GM23338 (cell line): ENCODE measurements around the gene YIPF3. TPM values are rescaled to one million over a fixed set of nuclear protein-coding genes. Genes with fewer than 3 reads are reported as not detected.

Source experiments
- EZH2 ChIP-seq: fragments of 200-600 bp; sonication (generic); IDR thresholded peaks from one replicate; pipeline ENCODE4 v1.8.0; 2017; ENCODE audit warnings: antibody characterized with exemption, mild to moderate bottlenecking, low read depth; ENCODE audit not compliant: unreplicated experiment
- EZH2phosphoT487 ChIP-seq: fragments of 200-600 bp; sonication (generic); IDR thresholded peaks from one replicate; pipeline ENCODE4 v1.8.1; 2018; ENCODE audit warnings: antibody characterized with exemption; ENCODE audit not compliant: unreplicated experiment
- NANOG ChIP-seq: IDR thresholded peaks from 2 replicates; pipeline ENCODE4 v1.6.1; 2016; ENCODE audit warnings: antibody characterized with exemption, borderline replicate concordance
- STAT1 ChIP-seq: IDR thresholded peaks from one replicate; pipeline ENCODE4 v1.6.1; 2016; ENCODE audit warnings: antibody characterized with exemption; ENCODE audit not compliant: unreplicated experiment
- ZNF114 ChIP-seq: fragments of 250-450 bp; sonication (Bioruptor Pico); IDR thresholded peaks from 2 replicates; pipeline ENCODE4 v1.5.0; 2020; ENCODE audit warnings: mild to moderate bottlenecking, moderate library complexity
- polyA plus RNA-seq: library from polyadenylated mRNA; unstranded; fragments of >200 nt; fragmentation: Nextera tagmentation; extraction: Ambion mirVana; gene quantifications from 2 replicates; pipeline ENCODE4 v1.2.1, GENCODE V29; 2016
- total RNA-seq: library from RNA; depleted of rRNA; stranded (reverse); fragments of >200 nt; shearing (Covaris generic); gene quantifications from 2 replicates; pipeline ENCODE4 v1.2.3, GENCODE V29; 2014
- TF ChIP-seq, protein P1 (sequence below): fragments of 250-450 bp; sonication (Bioruptor Pico); IDR thresholded peaks from 2 replicates; pipeline ENCODE4 v1.5.0; 2020; ENCODE audit warnings: mild to moderate bottlenecking, moderate library complexity
- TF ChIP-seq, protein P2 (sequence below): IDR thresholded peaks from one replicate; pipeline ENCODE4 v1.6.1; 2018; ENCODE audit warnings: antibody characterized with exemption; ENCODE audit not compliant: unreplicated experiment
- TF ChIP-seq, protein P3 (sequence below), 2 experiments: fragments of 200-600 bp in 1 of 2; sonication (generic) in 1 of 2; conservative IDR thresholded peaks; 2 replicates each; pipeline versions ENCODE4 v1.5.1 to v1.6.1; 2016 to 2017; ENCODE audit warnings: antibody characterized with exemption in 2 of 2, low read depth in 2 of 2, mild to moderate bottlenecking in 2 of 2, moderate library complexity in 1 of 2

The YIPF3 gene
- total and polyA plus RNA-seq, 2 experiments from 2014 or later = 64.4 to 94.3 TPM

DNA sequence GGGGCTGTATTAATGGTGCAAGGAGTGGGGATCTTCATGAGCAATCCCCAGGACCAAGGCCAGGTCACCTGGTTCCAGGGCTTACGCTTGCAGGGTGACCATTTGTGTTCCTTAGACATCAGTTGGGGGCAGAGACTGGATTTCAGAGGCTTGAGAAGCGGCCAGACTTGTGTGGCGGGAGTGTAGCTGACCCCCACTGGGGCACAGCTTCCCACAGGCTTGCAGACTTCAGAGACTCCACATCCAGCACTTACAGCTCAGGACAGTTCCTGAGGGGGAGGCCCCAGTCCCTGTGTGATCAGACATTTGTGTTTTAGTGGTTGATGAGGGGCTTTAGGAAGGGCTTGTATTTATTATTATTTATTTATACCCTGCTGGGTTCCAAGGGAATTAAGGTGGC, 24.1 kb downstream of the YIPF3 start (continued):
- TF ChIP-seq, protein P1, sequence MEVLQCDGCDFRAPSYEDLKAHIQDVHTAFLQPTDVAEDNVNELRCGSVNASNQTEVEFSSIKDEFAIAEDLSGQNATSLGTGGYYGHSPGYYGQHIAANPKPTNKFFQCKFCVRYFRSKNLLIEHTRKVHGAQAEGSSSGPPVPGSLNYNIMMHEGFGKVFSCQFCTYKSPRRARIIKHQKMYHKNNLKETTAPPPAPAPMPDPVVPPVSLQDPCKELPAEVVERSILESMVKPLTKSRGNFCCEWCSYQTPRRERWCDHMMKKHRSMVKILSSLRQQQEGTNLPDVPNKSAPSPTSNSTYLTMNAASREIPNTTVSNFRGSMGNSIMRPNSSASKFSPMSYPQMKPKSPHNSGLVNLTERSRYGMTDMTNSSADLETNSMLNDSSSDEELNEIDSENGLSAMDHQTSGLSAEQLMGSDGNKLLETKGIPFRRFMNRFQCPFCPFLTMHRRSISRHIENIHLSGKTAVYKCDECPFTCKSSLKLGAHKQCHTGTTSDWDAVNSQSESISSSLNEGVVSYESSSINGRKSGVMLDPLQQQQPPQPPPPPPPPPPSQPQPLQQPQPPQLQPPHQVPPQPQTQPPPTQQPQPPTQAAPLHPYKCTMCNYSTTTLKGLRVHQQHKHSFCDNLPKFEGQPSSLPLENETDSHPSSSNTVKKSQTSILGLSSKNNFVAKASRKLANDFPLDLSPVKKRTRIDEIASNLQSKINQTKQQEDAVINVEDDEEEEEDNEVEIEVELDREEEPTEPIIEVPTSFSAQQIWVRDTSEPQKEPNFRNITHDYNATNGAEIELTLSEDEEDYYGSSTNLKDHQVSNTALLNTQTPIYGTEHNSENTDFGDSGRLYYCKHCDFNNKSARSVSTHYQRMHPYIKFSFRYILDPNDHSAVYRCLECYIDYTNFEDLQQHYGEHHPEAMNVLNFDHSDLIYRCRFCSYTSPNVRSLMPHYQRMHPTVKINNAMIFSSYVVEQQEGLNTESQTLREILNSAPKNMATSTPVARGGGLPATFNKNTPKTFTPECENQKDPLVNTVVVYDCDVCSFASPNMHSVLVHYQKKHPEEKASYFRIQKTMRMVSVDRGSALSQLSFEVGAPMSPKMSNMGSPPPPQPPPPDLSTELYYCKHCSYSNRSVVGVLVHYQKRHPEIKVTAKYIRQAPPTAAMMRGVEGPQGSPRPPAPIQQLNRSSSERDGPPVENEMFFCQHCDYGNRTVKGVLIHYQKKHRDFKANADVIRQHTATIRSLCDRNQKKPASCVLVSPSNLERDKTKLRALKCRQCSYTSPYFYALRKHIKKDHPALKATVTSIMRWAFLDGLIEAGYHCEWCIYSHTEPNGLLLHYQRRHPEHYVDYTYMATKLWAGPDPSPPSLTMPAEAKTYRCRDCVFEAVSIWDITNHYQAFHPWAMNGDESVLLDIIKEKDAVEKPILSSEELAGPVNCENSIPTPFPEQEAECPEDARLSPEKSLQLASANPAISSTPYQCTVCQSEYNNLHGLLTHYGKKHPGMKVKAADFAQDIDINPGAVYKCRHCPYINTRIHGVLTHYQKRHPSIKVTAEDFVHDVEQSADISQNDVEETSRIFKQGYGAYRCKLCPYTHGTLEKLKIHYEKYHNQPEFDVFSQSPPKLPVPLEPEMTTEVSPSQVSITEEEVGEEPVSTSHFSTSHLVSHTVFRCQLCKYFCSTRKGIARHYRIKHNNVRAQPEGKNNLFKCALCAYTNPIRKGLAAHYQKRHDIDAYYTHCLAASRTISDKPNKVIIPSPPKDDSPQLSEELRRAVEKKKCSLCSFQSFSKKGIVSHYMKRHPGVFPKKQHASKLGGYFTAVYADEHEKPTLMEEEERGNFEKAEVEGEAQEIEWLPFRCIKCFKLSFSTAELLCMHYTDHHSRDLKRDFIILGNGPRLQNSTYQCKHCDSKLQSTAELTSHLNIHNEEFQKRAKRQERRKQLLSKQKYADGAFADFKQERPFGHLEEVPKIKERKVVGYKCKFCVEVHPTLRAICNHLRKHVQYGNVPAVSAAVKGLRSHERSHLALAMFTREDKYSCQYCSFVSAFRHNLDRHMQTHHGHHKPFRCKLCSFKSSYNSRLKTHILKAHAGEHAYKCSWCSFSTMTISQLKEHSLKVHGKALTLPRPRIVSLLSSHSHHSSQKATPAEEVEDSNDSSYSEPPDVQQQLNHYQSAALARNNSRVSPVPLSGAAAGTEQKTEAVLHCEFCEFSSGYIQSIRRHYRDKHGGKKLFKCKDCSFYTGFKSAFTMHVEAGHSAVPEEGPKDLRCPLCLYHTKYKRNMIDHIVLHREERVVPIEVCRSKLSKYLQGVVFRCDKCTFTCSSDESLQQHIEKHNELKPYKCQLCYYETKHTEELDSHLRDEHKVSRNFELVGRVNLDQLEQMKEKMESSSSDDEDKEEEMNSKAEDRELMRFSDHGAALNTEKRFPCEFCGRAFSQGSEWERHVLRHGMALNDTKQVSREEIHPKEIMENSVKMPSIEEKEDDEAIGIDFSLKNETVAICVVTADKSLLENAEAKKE (CRISPR knock-in tag) = no peak
- TF ChIP-seq, protein P2, sequence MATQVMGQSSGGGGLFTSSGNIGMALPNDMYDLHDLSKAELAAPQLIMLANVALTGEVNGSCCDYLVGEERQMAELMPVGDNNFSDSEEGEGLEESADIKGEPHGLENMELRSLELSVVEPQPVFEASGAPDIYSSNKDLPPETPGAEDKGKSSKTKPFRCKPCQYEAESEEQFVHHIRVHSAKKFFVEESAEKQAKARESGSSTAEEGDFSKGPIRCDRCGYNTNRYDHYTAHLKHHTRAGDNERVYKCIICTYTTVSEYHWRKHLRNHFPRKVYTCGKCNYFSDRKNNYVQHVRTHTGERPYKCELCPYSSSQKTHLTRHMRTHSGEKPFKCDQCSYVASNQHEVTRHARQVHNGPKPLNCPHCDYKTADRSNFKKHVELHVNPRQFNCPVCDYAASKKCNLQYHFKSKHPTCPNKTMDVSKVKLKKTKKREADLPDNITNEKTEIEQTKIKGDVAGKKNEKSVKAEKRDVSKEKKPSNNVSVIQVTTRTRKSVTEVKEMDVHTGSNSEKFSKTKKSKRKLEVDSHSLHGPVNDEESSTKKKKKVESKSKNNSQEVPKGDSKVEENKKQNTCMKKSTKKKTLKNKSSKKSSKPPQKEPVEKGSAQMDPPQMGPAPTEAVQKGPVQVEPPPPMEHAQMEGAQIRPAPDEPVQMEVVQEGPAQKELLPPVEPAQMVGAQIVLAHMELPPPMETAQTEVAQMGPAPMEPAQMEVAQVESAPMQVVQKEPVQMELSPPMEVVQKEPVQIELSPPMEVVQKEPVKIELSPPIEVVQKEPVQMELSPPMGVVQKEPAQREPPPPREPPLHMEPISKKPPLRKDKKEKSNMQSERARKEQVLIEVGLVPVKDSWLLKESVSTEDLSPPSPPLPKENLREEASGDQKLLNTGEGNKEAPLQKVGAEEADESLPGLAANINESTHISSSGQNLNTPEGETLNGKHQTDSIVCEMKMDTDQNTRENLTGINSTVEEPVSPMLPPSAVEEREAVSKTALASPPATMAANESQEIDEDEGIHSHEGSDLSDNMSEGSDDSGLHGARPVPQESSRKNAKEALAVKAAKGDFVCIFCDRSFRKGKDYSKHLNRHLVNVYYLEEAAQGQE = no peak
- TF ChIP-seq EZH2phosphoT487 (no peak), NANOG (no peak), EZH2 (no peak), ZNF114 (CRISPR knock-in tag) (no peak), STAT1 (no peak)
- TF ChIP-seq, protein P3, sequence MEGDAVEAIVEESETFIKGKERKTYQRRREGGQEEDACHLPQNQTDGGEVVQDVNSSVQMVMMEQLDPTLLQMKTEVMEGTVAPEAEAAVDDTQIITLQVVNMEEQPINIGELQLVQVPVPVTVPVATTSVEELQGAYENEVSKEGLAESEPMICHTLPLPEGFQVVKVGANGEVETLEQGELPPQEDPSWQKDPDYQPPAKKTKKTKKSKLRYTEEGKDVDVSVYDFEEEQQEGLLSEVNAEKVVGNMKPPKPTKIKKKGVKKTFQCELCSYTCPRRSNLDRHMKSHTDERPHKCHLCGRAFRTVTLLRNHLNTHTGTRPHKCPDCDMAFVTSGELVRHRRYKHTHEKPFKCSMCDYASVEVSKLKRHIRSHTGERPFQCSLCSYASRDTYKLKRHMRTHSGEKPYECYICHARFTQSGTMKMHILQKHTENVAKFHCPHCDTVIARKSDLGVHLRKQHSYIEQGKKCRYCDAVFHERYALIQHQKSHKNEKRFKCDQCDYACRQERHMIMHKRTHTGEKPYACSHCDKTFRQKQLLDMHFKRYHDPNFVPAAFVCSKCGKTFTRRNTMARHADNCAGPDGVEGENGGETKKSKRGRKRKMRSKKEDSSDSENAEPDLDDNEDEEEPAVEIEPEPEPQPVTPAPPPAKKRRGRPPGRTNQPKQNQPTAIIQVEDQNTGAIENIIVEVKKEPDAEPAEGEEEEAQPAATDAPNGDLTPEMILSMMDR (conservative IDR thresholded peaks at IDR 0.05; ENCODE audit: low read depth in 2 of 2) = no peak
